ENCODE results near the gene SERINC2. TPM values are rescaled to one million over a fixed set of nuclear protein-coding genes. Genes with fewer than 3 reads are reported as not detected.

The SERINC2 gene
- total and polyA plus RNA-seq, 10 of the 15 experiments (the other 5 are each of a cell fraction or from before 2014, with no cell fraction given): 0.02 to 9.4 (median 0.50) TPM

- 55% methylated on average over 5 of the region's 5 CpGs for WGBS (ENCODE audit: insufficient coverage, insufficient replicate concordance, low lambda C conversion rate, missing lambda C conversion rate)
- TF ChIP-seq TCF7 (IDR thresholded peaks at IDR 0.05; ENCODE audit: borderline replicate concordance) (no peak), YY1 (IDR thresholded peaks at IDR 0.05; ENCODE audit: low read depth, low read length) (no peak), MYB (IDR thresholded peaks at IDR 0.05; ENCODE audit: borderline replicate concordance, low read depth, low read length) (no peak), CHD1 (IDR thresholded peaks at IDR 0.05; ENCODE audit: low read depth, low read length) (no peak), MTA2 (IDR thresholded peaks at IDR 0.05; ENCODE audit: low read depth) (no peak), IKZF1 (conservative IDR thresholded peaks at IDR 0.05) (no peak), TCF3 (IDR thresholded peaks at IDR 0.05; ENCODE audit: borderline replicate concordance, insufficient read depth, low read depth, low read length) (no peak), MYC (IDR thresholded peaks at IDR 0.05; ENCODE audit: insufficient read depth, insufficient read length, insufficient replicate concordance, low read length, severe bottlenecking) (no peak), ESRRA (IDR thresholded peaks at IDR 0.05; ENCODE audit: low read length) (no peak), RB1 (IDR thresholded peaks at IDR 0.05; ENCODE audit: borderline replicate concordance) (no peak), SKIL (IDR thresholded peaks at IDR 0.05; ENCODE audit: low read depth, poor library complexity, severe bottlenecking) (no peak), RAD51 (IDR thresholded peaks at IDR 0.05) (no peak), RELB (IDR thresholded peaks at IDR 0.05; ENCODE audit: low read depth) (no peak), STAT3 (IDR thresholded peaks at IDR 0.05; ENCODE audit: low read depth, low read length) (no peak), ZNF207 (IDR thresholded peaks at IDR 0.05; ENCODE audit: borderline replicate concordance) (no peak), FOXK2 (IDR thresholded peaks at IDR 0.05) (no peak)
- TF ChIP-seq, protein P1, sequence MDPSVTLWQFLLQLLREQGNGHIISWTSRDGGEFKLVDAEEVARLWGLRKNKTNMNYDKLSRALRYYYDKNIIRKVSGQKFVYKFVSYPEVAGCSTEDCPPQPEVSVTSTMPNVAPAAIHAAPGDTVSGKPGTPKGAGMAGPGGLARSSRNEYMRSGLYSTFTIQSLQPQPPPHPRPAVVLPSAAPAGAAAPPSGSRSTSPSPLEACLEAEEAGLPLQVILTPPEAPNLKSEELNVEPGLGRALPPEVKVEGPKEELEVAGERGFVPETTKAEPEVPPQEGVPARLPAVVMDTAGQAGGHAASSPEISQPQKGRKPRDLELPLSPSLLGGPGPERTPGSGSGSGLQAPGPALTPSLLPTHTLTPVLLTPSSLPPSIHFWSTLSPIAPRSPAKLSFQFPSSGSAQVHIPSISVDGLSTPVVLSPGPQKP (IDR thresholded peaks at IDR 0.05; ENCODE audit: low read depth, low read length): no peak
- TF ChIP-seq, protein P2, sequence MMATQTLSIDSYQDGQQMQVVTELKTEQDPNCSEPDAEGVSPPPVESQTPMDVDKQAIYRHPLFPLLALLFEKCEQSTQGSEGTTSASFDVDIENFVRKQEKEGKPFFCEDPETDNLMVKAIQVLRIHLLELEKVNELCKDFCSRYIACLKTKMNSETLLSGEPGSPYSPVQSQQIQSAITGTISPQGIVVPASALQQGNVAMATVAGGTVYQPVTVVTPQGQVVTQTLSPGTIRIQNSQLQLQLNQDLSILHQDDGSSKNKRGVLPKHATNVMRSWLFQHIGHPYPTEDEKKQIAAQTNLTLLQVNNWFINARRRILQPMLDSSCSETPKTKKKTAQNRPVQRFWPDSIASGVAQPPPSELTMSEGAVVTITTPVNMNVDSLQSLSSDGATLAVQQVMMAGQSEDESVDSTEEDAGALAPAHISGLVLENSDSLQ (IDR thresholded peaks at IDR 0.05): no peak
- no peak for FAIRE-seq
- no peak overlapping the region for H3K9ac ChIP-seq (ENCODE audit: control insufficient read depth, insufficient read depth, low read length)
- ChIA-PET SMC1A (ENCODE audit: uncharacterized antibody, unreplicated experiment) (interaction anchor here (0.6 to 9.5 kb wide), 16 partner anchors 15 to 294 kb away, joined by 3 to 135 read pairs (median 4); partner anchors contain the start of genes SNRNP40 and ZCCHC17), POLR2A (interaction anchor here (0.5 to 2.4 kb wide), 2 partner anchors 129 to 141 kb away, joined by 4 to 11 read pairs; no protein-coding TSS in a partner anchor), CTCF (interaction anchor here (0.8 to 10.6 kb wide), 25 partner anchors 8 to 296 kb away, joined by 3 to 204 read pairs (median 9); partner anchors contain the start of genes PEF1 and SERINC2), RAD21 (ENCODE audit: unreplicated experiment) (interaction anchor here (0.5 to 9.6 kb wide), 8 partner anchors 25 to 237 kb away, joined by 3 to 99 read pairs (median 12); partner anchors contain the start of gene FABP3)
- DNase-seq (ENCODE audit: low read depth, low spot score): no peak
- BruUV-seq (replicated peaks): no TSS peak
- in situ Hi-C loops (cut with MboI) (loop anchor here (10.0 kb wide), 2 partner anchors 124 to 236 kb away; no protein-coding TSS in a partner anchor), intact Hi-C loops (cut with micrococcal nuclease; ENCODE audit: unreplicated experiment) (no loop called here)
- peaks cover 11% of the 10 kb centered on the region for H3K4me1 ChIP-seq (ENCODE audit: control insufficient read depth, insufficient read depth, low read length)
- no peaks in the 10 kb centered on the region for H3K36me3 ChIP-seq (ENCODE audit: control insufficient read depth in 2 of 2, insufficient read depth in 2 of 2, low read length in 1 of 2)
- H3K79me2 ChIP-seq (ENCODE audit: control insufficient read depth, insufficient read depth, low read length): no peaks in the 10 kb centered on the region
- no peak overlapping the region for H3K27ac ChIP-seq (ENCODE audit: control insufficient read depth, insufficient read depth)
- no peaks in the 10 kb centered on the region for H4K20me1 ChIP-seq (ENCODE audit: control insufficient read depth, insufficient read depth)
- H3K27me3 ChIP-seq (replicated peaks in 1 of 2; ENCODE audit: control insufficient read depth in 2 of 2, insufficient read depth in 2 of 2, low read length in 1 of 2): no peaks in the 10 kb centered on the region
- H2AFZ ChIP-seq (ENCODE audit: control insufficient read depth, low read depth, low read length): no peak overlapping the region
- H3K4me3 ChIP-seq: no peak overlapping the region
- no peak overlapping the region for H3K4me2 ChIP-seq (ENCODE audit: control insufficient read depth, insufficient read depth)
- H3K9me3 ChIP-seq (replicated peaks; ENCODE audit: control insufficient read depth, insufficient read depth, low read length): no peaks in the 10 kb centered on the region
- ATAC-seq: no peak
Observed at GRCh38 chr1:31420716-31421115, 7.7 kb downstream of the SERINC2 start.
